ENCODE data around the gene MARS1.

GRCh38 chr12:57528831-57529555 is 41.1 kb downstream of the MARS1 start:
- TF ChIP-seq POLR2A (IDR thresholded peaks at IDR 0.05) (no peak), CTCF (IDR thresholded peaks at IDR 0.05) (no peak)
